Prostate gland (tissue), 2 donors: Measurements from ENCODE around the gene SH3PXD2A. TPM values are rescaled to one million over a fixed set of nuclear protein-coding genes. Genes with fewer than 3 reads are reported as not detected.
A peak's percentile ranks its signal among the peaks of the same experiment; 100 is the strongest.

Experiments used
- DNase-seq: peaks from one replicate; pipeline ENCODE4 v3.0.0-alpha.2; 2019; ENCODE audit warnings: low spot score
- H3K27ac ChIP-seq, 2 donors: fragments of 200-600 bp; sonication (generic); 2 replicates each; pipeline ENCODE4 v1.5.1; 2017 to 2019
- H3K27me3 ChIP-seq: fragments of 200-600 bp; sonication (generic); replicated peaks from 2 replicates; pipeline ENCODE4 v1.5.1; 2019; ENCODE audit not compliant: insufficient read depth
- H3K36me3 ChIP-seq, 2 donors: fragments of 200-600 bp; sonication (generic); 1 replicate in 1 of 2; 2 replicates in 1 of 2; pipeline versions ENCODE4 v1.5.1 to v1.8.1; 2017 to 2019
- H3K4me1 ChIP-seq: fragments of 200-600 bp; sonication (generic); replicated peaks from 2 replicates; pipeline ENCODE4 v1.5.1; 2019
- H3K4me3 ChIP-seq, 2 donors: fragments of 200-600 bp; sonication (generic); 2 replicates each; pipeline ENCODE4 v1.5.1; 2017 to 2019
- H3K9me3 ChIP-seq: fragments of 200-600 bp; sonication (generic); 2 replicates; pipeline ENCODE4 v1.5.1; 2017
- POLR2A ChIP-seq: fragments of 450-650 bp; IDR thresholded peaks from one replicate; pipeline ENCODE4 v1.6.1; 2016; ENCODE audit warnings: antibody characterized with exemption, mild to moderate bottlenecking
- POLR2AphosphoS5 ChIP-seq: sonication (generic); formaldehyde crosslinking; IDR thresholded peaks from one replicate; pipeline ENCODE4 v1.6.1; 2017; ENCODE audit warnings: antibody characterized with exemption
- WGBS: methylation state at CpG from one replicate; pipeline ENCODE4 v1.1.5; 2018; 5-methylcytosine and 5-hydroxymethylcytosine counted together
- intact Hi-C: fragments of 100-400 bp; cut with DNase I; formaldehyde crosslinking; loops from one replicate; pipeline ENCODE4 v1.14.2; 2022
- total RNA-seq, 2 donors: library from RNA; depleted of rRNA; stranded (reverse); fragments of >200 nt; gene quantifications; one replicate each; pipeline ENCODE4 v1.1.0, GENCODE V29; 2016
- TF ChIP-seq, protein P1 (sequence below), 4 experiments: fragments of 200-600 bp in 2 of 4; fragments of 450-650 bp in 2 of 4; sonication (generic) in 2 of 4; IDR thresholded peaks; 1 replicate in 3 of 4; 2 replicates in 1 of 4; pipeline ENCODE4 v1.5.1; 2016 to 2019; ENCODE audit warnings: antibody characterized with exemption in 4 of 4, mild to moderate bottlenecking in 2 of 4, moderate library complexity in 2 of 4

SH3PXD2A gene
- total RNA-seq, 2 donors from 2014 or later, result 14.2 to 26.4 TPM

DNA sequence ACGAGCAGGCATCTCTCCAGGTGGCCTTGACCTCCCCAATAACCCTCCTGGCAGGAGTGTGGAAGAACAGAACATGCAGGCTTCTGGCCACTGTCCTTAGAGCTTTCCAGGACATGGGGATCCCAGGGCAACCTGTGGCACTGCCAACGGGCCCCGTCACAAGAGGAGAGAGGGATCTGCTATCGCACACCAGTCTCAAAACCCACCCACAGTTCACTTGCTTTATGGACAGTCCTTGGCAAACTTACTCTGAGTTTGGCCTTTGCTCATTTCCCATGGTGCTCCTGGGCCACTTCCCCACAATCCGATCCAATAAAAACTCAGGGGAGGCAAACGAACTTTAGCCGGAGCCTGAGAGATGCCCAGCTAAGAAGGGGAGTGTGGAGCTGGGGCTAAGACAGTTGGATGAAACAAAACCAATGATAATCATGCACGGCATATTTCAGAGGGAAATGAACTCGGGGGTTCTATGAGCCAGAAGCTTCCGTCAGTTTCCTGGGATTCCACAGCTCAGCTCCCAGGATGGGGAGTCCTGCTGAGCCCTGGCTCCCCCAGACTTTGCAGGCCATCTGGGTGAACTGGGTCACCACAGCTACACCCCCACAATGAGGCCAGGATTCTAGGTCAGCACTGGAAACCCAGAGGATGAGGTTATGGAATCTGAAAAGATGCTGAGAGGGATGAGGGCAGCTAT lies 203.4 kb downstream of the SH3PXD2A start:
- no peak for DNase-seq
- intact Hi-C loops, result no loop called here

DNA sequence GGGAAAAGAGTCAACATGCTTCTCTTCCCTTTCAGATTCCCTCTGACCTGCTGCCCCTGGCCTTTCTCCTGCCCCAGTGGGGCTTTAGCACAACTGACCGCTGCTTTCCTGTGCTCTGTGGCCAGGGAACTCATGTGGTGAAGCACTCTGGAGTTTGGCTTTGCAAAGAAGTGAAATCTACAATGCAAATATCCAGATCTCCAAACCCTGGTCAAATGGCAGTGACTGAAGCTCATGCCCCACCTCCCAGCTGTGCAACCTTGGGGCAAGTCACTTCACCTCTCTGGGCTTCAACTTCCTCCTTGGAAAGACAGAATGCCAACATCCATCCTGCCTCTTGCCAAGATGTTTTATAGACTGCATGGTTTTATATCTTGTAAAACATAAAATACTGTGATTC lies 204.0 kb downstream of the SH3PXD2A start:
- H3K36me3 ChIP-seq, result no peaks in the 10 kb centered on the region
- H3K27me3 ChIP-seq, result no peaks in the 10 kb centered on the region
- H3K9me3 ChIP-seq, result no peaks in the 10 kb centered on the region
- 93% methylated on average over 1 of the region's 1 CpG for WGBS
- H3K27ac ChIP-seq, result no peak overlapping the region
- no peak for TF ChIP-seq POLR2AphosphoS5
- peaks cover 7% of the 10 kb centered on the region for H3K4me1 ChIP-seq
- DNase-seq, result no peak
- intact Hi-C loops, result no loop called here
- H3K4me3 ChIP-seq, result no peak overlapping the region

More for the DNA sequence above, 203.4 kb downstream of the SH3PXD2A start:
- Histone ChIP-seq H3K27me3 (no peaks in the 10 kb centered on the region), H3K4me3 (no peak overlapping the region), H3K4me1 (peaks cover 7% of the 10 kb centered on the region), H3K36me3 (no peaks in the 10 kb centered on the region), H3K27ac (peak overlapping the region; percentile 6 to 9), H3K9me3 (no peaks in the 10 kb centered on the region)
- TF ChIP-seq POLR2AphosphoS5 (peak; percentile 35), POLR2A (no peak)
- 23% methylated on average over 10 of the region's 10 CpGs for WGBS

DNA sequence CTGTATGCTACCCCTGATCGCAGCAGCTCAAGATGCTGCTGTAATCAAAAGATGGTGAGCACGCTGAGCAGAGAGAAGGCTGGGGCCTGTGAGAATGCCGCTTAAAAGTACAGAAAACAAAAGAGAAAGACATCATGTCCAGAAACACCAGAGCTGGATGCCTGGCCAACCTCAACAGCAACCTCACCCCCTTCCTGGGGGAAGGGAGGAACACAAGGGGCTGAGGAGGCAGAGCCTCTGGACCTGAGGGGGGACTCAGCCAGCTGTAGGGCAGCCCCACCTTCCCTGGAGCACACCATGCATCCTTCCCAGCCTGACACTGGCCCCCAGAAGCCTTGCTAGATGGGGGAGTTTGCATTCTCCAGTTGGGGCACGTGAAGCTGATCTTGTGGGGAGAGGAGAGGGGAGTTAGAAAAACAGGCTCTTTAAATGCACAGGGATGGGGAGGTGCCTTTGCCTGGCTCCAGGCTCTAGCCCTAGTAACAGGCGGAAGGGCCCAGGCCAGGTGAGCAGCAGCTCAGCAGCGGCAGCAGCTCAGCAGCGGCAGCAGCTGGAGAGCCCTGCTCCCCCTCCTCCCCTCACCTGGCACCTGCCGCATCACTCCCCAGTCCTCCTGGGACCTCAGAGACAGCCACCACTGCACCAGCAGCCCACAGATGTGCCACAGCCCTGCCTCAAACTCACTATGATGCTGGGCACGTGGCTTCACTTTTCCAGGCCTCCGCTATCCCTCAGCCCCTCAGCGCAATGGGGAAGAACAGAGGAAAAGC lies 205.5 kb downstream of the SH3PXD2A start:
- H3K4me1 ChIP-seq, result peaks cover 7% of the 10 kb centered on the region
- H3K27ac ChIP-seq, result peak overlapping the region in 1 of 2 donors; percentile 7

DNA sequence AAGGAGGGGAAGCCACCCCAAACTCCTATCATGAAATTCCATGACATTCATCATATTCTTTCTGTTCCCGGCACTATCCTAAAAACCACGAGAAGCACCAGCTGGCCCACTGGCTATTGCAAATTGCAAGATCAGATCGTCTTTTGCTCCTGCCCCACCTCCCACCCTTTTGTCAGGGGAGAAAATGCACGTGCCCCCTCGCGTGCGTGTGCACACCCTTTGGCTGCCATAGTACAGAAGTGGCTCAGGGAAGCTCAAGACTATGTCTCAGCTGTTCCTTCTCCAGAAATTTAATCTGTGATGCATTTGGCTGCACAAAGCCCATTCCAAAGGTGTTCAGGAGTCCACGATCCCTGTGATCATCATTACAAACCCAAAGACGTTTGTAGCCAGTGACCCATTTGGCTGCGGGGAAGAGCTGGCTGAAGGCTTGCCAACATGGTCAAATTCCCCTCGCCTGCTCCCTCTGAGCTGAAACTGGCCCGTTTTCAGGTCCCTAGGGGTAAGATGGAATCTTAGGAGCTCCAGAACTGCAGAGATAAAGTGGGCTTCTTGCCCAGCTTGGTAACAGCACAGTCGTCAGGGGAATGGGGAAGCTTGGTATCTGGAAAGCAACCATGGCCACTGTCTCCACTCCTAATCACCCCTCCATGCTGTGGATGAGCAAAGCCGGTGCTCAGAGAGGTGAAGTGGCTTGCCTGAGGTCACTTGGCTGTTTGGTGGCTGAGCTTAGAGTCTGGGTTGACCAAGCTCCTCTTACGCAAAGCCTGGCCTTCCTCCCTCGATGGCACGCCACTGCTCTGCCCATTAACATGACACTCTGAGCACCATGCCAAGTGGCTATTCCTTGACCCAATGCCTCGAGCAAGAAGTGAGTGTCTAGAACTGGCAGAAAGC lies 206.5 kb downstream of the SH3PXD2A start:
- peaks cover 7% of the 10 kb centered on the region for H3K4me1 ChIP-seq
- no peaks in the 10 kb centered on the region for H3K36me3 ChIP-seq
- no peak overlapping the region for H3K4me3 ChIP-seq
- no peaks in the 10 kb centered on the region for H3K9me3 ChIP-seq
- H3K27ac ChIP-seq, result peak overlapping the region; percentile 7 to 8
- DNase-seq, result no peak
- 25% methylated on average over 18 of the region's 18 CpGs for WGBS
- no peaks in the 10 kb centered on the region for H3K27me3 ChIP-seq
- intact Hi-C loops, result no loop called here
- TF ChIP-seq, protein P1, sequence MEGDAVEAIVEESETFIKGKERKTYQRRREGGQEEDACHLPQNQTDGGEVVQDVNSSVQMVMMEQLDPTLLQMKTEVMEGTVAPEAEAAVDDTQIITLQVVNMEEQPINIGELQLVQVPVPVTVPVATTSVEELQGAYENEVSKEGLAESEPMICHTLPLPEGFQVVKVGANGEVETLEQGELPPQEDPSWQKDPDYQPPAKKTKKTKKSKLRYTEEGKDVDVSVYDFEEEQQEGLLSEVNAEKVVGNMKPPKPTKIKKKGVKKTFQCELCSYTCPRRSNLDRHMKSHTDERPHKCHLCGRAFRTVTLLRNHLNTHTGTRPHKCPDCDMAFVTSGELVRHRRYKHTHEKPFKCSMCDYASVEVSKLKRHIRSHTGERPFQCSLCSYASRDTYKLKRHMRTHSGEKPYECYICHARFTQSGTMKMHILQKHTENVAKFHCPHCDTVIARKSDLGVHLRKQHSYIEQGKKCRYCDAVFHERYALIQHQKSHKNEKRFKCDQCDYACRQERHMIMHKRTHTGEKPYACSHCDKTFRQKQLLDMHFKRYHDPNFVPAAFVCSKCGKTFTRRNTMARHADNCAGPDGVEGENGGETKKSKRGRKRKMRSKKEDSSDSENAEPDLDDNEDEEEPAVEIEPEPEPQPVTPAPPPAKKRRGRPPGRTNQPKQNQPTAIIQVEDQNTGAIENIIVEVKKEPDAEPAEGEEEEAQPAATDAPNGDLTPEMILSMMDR (IDR thresholded peaks at IDR 0.05), result no peak
- TF ChIP-seq POLR2AphosphoS5, result peak; percentile 4

More for the DNA sequence above, 205.5 kb downstream of the SH3PXD2A start:
- Histone ChIP-seq H3K4me3 (no peak overlapping the region), H3K9me3 (no peaks in the 10 kb centered on the region), H3K36me3 (no peaks in the 10 kb centered on the region), H3K27me3 (no peaks in the 10 kb centered on the region)
- TF ChIP-seq POLR2A, result no peak
- whole genome bisulfite sequencing, result 67% methylated on average over 9 of the region's 11 CpGs
- no peak for DNase-seq
- intact Hi-C loops, result no loop called here

DNA sequence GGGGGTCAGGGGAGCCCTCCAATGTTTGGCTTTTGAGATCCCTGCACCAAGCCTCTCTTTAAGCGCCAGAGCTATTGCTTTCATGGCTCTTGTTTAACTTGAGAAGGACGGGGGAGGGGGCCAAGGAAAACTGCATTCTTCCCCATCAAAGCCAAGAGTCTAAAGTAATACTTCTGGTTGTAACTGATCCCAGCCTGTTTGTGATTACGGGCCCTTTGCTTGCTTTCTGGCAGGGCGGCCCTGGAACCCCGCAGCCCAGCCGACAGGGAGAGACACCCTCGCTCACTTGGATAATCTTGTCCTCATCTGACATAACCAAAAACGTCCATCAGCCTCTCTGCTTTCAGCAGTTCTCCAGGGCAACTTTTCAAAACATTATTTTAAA lies 207.1 kb downstream of the SH3PXD2A start:
- no peaks in the 10 kb centered on the region for H3K36me3 ChIP-seq
- H3K4me1 ChIP-seq, result peaks cover 7% of the 10 kb centered on the region
- intact Hi-C loops, result no loop called here
- no peaks in the 10 kb centered on the region for H3K9me3 ChIP-seq
- peak overlapping the region; percentile 7 to 8 for H3K27ac ChIP-seq
- TF ChIP-seq POLR2A (no peak), POLR2AphosphoS5 (no peak)
- TF ChIP-seq, protein P1 (IDR thresholded peaks at IDR 0.05), result no peak
- 13% methylated on average over 8 of the region's 8 CpGs for WGBS
- no peaks in the 10 kb centered on the region for H3K27me3 ChIP-seq
- DNase-seq, result no peak
- H3K4me3 ChIP-seq, result no peak overlapping the region

DNA sequence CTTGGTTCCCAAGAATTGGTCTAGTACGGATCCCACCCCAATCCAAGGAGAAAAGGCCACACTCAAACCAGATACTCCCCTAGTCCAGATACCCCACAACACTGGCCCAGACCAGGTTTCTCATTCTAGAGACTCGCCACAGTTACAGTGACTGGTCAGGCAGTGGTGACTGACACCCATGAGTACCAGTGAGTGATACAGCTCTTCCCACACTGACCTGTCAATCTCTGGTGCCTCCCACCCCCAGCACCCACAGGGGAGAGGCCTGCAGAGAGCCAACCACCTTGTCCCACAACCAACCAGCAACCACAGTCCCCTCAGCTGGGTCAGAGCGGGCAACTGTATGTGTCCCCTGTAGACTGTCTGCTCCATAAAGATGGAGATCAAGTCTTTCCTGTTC lies 209.1 kb downstream of the SH3PXD2A start:
- Histone ChIP-seq H3K4me1 (peaks cover 3% of the 10 kb centered on the region), H3K27ac (no peak overlapping the region), H3K4me3 (no peak overlapping the region), H3K27me3 (no peaks in the 10 kb centered on the region), H3K9me3 (no peaks in the 10 kb centered on the region), H3K36me3 (no peaks in the 10 kb centered on the region)
- WGBS, result 96% methylated on average over 3 of the region's 3 CpGs
- no peak for TF ChIP-seq POLR2AphosphoS5
- TF ChIP-seq, protein P1 (IDR thresholded peaks at IDR 0.05), result no peak
- no peak for TF ChIP-seq POLR2A
- DNase-seq, result no peak
- intact Hi-C loops, result no loop called here
